Stimulated activated CD8-positive, alpha-beta memory T cell treated with anti-CD3 and anti-CD28 coated beads, Interleukin-4, amount 100 ng/mL, for 24 hours (primary cell): ENCODE results near the gene RNF4.
"Not testable (repeated sequence)": the region's sequence is repeated elsewhere in the genome, so short reads cannot be mapped to it uniquely, and the experiment has no call there.

Source experiments
- DNase-seq: peaks from one replicate; pipeline ENCODE4 v3.0.0-alpha.2; 2020; ENCODE audit warnings: low read depth

Gene RNF4

DNA sequence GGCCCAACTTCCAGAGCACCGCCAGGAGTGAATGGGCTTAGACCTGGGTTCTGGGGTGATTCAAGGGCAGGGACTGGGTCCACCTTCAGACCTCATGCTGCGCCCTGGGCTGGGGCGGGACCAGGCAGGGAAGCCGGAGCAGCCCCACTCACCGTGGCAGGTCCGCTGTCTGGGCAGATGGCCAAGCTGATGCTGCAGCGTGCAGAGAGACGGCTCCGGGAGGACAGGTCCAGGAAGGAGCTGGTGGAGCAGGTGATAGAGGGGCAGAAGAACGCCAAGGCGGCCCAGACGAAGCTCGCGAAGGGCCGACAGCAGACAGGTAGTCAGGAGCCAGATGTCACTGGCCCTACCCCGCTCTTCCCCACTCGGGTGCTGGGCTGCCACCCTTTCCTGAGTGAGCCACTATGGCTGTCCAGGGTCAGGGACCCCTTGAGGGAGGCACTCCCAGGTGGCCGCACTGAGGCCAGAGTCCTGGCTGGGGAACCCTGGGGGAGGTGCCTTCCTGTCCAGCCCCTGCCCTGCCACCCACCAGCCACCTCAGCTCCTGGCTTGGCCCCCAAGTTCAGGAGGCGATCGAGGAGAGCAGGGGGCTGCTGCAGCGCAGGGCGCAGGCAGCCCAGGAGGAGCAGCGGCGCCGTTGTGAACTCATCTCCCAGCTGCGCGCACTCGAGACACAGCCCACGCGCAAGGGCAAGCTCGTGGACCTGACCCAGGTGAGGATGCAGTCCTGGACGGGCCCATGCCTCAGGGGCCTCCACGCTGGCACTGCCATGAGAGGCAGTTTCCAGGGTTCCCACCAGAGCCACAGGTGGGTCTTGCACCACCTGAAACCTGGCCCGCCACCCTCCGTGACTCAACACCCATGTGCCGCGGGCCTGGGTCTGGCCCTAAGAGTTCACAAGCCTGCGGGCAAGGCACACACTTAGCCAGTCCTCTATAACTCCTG is 10.1 kb upstream of the RNF4 start:
- DNase-seq, result no peak

DNA sequence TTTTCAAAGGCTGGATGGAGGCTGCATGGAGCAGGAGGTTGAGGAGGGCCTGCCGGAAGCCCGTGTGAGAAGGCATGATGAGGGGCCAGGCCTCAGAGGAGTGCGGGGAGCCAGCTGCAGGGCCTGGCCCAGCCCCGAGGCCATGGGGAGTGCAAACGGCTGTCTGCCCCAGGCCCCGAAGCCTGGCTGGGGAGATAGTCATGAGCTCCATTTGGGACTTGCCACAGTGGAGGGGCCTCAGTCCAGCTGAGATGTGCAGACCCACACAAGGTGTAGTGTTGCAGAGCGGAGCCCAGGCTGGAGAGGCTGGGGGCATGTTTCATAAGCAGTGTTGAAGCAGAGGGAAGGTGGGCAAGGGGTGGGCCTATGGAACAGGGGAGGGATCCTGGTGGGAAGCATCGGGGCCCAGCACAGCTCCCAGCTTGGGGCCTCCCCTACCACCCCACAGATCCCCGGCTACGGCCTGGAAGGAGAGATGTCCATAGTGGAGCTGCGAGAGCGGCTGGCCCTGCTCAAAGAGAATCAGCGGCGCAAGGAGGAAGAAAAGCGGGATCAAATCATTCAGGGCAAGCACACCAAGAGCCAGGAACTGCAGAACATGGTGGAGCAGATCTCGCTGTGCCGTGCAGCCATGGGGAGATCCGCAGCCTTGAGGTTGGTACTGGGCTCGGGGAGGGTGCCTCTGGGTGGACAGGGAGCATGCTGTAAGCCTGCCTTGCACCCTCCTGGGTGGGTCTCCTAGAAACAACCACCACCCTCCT is 9.1 kb upstream of the RNF4 start:
- no peak for DNase-seq

DNA sequence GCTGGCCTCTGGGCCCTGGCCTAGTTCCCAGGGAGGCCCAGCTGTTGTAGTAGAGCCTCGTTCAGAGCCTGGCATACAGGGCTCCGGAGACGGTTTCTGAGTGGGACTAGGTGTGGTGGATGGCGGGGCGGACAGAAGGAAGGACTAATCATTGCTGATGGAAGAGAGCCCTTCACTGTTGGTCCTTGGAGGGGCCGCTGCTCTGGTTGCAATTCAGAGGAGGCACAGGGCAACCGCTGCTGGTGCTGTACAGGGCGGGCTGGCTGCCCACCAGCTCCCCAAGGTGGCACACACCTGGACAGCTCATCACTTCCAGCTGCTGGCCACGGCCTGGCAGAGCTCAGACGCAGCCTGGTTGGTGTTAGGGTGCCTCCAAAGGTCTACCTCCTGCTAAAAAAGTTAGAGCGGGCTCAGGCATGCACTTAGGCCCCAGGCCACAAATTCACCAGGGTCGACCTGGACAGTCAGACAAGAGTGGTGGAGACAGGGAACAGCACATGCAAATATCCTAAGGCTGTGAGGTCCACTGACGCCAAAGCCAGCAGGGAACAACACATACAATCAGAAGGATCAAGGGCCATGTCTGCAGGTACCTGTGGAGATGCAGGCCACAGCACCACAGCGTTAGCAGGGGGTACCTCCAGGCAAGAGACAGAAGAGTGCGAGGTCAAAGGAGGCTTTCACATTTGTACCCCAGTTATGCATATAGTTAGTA is 7.5 kb upstream of the RNF4 start:
- DNase-seq, result no peak

DNA sequence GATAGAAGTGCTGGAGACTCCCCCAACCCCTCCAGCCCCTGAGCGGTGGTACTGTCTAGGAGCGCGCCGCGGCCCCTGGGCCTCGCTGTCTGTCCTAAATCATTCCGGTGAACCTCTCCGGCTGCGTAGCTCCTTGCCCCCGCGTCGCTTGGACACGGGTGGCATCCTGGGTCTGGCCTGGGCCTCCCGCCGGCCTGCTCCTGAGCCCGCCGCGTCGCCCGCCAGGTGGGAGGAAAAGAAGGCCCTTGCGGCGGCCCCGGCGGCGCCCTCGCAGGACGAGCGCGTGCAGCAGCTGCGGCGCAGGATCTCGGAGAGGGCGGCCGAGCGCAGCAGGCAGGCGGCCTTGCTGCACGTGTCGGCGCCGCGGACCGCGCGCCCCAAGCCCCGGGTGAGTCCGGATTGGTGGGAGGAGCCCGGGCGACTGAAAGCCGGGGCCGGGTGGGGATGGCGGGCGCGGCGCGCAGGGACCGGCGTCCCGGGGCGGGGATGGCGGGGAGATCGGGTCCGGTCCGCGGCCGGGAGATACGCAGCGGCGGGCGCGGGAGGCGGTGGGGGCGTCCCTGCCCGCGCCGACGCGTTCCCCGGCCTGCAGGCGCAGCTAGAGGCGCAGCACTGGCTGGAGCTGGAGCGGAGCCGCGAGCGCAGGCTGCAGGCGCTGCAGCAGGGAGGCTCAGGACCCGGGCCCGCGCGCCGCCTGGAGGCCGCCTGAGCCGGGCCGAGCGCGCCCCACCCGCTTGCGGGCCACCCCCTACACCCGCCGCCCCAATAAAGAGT is 6.5 kb upstream of the RNF4 start:
- peak; percentile 54 for DNase-seq

DNA sequence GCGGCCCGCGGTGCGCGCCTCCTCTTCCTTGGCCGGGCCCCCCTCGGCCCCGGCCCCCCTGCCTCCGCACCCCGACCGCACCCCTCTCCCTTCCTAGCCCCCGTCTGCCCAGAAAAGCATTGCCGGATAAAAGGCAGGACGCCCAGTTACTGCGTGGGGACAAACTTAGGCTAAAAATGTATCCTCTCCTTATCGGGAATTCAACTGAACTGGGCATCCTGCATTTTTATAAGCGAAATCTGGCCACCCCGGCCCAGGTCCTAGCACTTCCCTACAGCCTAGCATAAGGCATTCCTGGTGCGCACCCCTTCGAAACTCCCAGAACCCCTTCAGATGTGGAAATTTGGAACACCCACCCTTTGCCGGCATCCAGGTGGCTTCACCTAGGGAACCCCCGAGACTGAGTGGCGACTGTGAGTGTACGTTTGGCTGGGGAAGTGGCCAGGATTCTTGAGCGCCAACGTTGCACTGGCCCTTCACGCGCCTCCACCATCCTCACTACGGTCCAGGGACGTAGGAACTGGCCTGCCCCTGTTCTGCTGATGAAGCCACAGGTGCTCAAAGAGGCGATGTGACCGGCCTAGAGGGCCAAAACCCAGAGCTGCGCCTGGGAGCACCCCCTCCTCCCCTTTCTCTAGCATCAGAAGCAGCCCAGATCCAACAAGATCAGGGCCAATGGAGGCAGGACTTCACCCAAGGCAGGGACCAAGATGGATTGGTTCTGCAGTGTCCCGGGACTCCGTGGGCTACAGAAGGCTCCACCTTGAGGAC is 5.7 kb upstream of the RNF4 start:
- DNase-seq, result no peak

DNA sequence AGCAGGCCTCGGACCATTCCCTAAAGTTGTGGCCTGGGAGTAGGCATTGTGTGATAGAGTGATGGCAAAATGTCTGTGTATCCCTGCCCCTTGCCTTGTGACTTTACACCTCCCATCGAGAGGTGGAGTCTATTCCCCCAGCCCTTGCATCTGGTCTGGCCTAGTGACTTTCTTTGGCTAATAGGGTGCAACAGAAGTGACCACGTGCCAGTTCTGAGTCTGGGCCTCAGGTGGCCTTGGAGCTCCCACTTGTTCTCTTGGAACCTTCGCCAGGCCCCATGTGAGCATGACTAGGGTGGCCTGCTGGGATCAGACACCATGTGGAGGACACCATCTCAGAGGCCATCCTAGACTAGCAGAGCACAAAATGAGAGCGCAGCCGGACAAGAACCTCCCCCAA is 3.9 kb upstream of the RNF4 start:
- no peak for DNase-seq

DNA sequence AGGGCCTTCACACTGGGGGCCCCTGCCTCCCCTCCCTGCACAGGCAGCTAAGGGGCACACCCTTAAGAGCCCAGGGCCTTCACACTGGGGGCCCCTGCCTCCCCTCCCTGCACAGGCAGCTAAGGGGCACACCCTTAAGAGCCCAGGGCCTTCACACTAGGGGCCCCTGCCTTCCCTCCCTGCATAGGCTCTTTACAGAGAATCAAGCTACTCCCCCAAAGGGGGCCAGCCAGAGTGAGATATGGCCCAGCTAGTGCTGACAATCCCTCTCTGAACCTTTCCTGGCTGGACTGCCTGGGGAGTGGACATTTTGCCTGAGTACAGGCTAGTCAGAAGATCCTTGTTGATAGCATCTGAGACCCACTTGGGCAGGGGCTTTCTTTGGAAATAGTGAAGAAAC is 3.4 kb upstream of the RNF4 start:
- not testable (repeated sequence) for DNase-seq

DNA sequence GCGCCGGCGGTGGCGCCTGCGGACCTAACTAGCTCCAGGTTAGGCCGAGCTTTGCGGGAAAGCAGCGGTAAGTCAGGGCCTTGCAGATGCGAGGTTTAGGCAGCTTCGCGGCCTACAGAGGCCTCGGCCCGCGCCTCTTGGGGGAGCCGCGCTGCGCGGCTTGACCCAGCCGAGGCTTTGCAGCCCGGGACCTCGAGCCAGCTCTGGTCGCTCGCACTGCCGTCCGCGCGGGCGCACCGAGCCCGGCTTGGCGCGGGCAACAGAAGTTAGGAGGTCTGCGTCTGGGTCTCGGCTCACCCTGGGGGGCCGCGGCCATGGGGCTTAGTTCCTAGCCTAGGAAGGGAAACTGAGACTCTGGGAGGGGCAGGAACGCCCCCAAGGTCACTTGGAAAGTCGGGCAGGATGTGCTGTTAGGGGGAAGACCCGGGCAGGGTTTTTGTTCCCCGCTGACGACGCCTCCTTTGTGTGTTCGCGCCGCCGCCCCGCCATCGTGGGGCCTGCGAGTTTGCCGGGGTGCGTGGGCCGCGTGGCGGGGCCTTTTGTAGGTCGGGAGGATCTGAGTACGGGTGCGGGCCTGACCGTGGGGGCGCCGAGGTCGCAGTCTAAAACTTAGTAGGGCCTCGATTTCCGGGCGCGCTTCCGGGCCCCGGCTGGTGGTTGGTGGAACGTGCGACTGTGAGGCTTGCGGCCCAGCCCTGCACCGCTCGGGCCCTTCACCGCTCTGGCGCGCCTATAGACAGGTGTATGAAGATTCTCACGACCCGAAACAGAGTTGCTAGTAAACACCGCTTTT is 482 bp downstream of the RNF4 start:
- peak; percentile 65 for DNase-seq

DNA sequence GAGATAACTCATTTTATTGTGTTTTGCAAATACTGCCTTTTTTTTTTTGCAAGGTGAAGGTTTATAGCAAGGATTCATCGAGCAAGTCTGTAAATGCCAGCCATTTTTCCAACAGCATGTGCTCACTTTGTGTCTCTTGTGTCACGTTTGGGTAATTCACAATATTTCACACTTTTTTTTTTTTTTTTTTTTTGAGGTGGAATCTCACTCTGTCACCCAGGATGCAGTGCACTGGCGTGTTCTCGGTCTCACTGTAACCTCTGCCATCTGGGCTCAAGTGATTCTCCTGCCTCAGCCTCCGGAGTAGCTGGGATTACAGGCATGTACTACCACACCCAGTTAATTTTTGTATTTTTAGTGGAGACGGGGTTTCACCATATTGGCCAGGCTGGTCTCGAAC is 1.9 kb downstream of the RNF4 start:
- DNase-seq, result no peak

DNA sequence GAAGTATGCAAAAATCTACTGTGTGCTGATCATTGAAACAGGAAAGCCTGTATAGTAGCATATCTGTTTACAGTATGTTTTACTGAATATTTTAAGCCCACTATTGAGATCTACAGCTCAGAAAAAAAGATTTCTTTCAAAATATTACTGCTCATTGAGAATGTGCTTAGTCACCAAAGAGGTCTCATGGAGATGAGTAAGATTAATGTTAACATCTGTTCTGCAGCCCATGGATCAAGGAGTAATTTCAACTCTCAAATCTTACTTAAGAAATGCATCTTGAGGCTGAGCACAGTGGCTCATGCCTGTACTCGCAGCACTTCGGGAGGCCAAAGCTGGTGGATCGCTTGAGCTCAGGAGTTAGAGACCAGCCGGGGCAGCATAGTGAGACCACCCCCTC is 3.3 kb downstream of the RNF4 start:
- no peak for DNase-seq

DNA sequence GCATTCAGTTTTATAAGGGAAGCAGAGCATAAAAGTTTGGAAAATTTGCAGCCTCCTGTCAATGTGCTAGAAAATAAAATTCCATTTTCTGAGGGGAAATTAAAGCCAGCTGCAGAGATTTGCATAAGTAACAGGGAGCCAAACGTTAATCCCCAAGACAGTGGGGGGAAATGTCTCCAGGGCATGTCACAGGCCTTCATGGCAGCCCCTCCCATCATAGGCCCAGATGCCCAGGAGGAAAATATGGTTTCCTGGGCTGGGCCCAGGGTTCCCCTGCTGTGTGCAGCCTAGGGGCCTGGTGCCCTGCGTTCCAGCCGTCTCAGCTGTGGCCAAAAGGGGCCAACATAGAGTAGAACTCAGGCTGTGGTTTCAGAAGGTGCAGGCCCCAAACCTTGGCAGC is 9.3 kb downstream of the RNF4 start:
- no peak for DNase-seq

DNA sequence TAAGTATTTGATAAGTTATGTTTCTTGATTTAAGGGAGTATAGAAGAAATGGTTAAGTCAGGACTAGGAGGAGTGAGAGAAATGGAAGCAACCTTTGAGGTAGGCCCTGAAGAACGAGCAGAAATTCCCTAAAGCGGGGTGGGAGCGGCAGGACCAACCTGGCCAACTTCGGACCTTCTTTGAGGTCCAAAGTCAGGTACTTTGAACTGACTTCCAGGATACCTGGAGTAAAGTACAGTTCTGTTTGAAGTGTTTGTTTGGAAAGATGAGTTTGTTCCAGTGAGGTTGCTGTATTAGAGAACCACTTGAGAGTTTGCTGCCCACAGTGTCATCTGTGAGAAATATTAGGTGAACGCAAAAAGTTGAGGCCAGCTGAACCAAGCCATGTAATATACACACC is 11.7 kb downstream of the RNF4 start:
- DNase-seq, result no peak

DNA sequence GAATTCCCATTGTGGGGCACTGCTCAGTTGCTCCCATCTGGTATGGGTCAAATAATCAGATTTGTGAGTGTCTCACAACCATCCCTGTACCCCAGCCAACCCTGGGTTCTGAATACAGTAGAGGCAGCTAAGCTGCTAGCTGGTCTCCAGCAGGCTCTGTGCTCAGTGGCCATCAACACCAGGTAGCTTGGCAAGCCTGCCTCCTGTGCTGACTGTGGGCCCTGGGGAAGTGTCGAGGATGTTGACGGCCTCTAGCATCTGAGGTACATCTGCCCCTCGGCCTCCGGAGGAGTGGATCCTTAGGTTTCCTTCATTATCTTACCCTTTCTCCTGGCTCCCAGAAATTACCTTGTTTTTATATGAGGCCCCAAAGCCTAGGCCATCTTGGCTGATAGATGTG is 13.3 kb downstream of the RNF4 start:
- no peak for DNase-seq

DNA sequence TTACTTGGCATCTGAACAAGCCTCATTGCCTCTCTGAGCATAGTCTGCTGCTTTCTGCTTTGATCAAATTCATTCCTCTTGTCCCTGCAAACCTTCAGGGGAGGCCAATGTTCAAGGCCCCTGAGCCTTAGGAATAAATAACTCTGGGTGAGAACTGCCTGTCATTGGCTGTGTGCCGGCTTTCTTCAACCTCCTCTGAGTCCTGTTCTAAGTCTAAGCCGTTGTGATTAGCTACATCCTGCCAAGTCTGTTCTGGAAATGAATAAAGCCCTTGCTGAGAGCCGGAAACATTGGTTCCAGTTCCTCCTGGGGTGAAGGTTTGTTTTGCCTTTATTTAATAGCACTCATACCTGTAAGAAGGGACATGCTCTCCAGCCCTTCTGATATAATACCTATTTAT is 13.8 kb downstream of the RNF4 start:
- DNase-seq, result no peak

DNA sequence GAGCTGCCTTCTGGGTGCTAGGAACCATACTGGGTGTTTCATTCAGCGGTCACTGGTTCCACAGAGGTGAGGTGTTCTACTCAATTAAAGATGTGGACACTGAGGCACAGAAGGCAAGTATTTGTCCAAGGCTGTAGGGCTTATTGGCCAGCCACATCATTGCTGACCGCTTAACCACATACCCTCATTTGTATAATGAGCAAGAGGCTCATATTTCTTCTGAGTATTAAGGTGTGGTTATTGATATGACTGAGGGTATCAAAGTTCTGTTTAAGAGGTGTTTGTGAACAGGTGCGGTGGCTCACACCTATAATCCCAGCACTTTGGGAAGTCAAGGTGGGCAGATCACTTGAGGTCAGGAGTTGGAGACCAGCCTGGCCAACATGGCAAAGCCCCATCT is 14.3 kb downstream of the RNF4 start:
- no peak for DNase-seq

DNA sequence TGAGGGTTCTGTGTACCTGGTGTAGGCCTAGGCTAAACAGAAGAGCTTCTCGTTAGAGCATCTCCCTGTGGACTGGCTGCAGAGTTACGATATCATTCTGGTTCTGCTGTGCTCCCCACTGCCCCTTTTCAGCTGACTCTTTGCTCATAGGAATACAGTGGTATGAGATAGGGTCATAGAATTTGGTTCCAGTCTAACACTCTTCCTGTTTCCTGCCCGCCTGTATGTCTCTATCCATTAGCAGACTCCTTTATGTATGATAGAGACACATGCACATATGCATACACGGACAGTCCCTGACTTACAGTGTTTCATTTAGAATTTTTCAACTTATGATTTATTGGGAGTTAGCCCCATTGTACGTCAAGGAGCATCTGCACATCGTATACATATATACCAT is 15.3 kb downstream of the RNF4 start:
- DNase-seq, result no peak

DNA sequence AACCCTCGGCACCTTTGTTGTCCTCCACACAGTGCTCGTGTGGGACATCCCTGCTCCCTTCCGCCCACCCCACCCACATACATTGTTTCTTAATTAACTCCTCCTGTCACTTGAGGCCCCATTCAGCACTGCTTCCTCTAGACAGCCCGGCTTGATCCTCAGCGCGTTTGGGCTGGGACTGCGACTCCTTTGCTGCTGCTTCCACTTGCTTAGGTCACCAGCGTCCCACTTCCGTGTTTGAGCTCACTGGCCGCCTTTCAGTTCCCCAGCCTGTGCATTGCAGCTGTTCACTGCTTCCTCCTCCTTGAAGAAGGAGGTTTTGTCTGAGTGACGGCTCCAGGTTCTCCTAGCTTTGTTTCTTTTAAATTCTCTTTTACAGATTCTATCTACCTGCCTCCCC is 16.1 kb downstream of the RNF4 start:
- peak; percentile 34 for DNase-seq

DNA sequence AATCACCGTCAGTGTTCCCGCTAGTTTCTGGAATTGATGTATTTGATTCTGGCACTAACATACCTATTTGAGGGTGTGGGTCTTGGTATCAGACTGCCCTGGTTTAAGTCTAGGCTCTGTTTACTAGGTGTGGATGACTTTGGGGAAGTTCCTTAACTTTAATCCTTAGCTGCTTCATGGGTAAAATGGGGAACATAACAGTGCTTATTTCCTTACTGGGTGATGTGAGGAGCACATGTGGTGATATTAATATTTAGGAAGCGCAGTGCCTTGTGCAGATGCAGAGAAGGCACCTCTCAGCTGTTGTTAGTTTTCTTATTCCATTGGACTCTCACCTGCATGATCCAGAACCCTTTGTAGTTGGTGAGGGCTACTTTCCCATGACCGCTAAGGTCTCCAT is 17.1 kb downstream of the RNF4 start:
- no peak for DNase-seq

DNA sequence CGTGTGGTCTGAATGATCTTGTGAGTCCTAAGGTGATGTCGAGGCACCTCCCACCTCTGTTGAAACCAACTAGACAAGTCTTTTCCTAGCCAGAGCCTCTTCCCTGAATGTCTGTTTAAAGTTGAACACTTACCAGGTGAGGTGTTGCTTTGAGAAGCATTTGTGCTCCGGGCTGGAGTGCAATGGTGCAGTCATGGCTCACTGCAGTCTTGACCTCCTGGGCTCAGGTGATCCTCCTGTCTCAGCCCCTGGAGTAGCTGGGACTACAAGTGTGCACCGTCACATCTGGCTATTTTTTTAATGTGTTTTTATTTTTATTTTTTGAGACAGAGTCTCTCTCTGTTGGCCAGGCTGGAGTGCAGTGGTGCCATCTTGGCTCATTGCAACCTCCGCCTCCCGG is 18.1 kb downstream of the RNF4 start:
- DNase-seq, result no peak

DNA sequence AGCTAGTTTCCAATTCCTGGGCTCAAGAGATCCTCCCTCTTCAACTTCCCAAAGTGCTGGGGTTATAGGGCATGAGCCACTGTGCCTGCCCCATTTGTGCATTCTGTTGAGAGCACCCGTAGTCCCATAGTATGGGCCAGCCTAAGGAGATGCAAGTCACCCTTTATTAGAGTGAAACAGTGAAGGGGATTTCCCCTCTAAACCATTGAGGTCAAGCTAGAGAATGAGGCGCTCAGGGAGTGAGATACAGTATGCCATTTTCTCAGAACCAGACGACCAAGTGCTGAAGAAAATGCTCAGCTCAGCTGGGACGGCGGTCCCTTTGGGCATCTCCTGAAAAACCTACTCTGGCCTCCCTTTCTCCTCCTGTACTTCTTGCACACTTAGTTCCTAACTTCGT is 18.7 kb downstream of the RNF4 start:
- no peak for DNase-seq
